PFSK-1 (cell line): ENCODE measurements around the gene MAGI1.

ENCODE experiments used
- POLR2AphosphoS5 ChIP-seq: IDR thresholded peaks from 2 replicates; pipeline ENCODE4 v1.6.1; 2012; ENCODE audit warnings: low read depth, mild to moderate bottlenecking, control low read depth, low read length, moderate library complexity
- SIN3A ChIP-seq: IDR thresholded peaks from 2 replicates; pipeline ENCODE4 v1.6.1; 2012; ENCODE audit warnings: mild to moderate bottlenecking, low read length, moderate library complexity, borderline replicate concordance; ENCODE audit not compliant: insufficient read depth

DNA sequence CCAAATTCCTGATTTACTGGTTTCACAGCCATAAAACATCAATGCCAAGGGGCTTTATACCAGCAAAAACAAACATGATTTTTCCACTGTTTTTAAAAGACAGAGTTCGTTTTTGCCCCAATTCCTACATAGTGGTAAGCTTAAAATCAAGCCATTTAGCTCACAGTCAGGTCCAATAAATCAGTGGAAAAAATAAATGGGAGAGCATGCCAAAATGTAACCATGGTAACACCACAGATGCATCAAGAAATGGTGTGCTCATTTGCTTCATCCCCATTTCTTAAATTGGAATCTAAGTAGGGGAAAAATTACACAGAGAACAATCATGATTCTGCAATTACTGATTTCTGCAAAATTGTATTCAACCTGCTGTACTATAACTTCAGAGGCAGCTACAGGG is 418.8 kb downstream of the MAGI1 start:
- TF ChIP-seq POLR2AphosphoS5 (no peak), SIN3A (no peak)
